GM10266 (cell line): ENCODE results near the gene M6PR.
"Not testable (repeated sequence)": the region's sequence is repeated elsewhere in the genome, so short reads cannot be mapped to it uniquely, and the experiment has no call there.

Experiments
- DNase-seq: peaks from one replicate; pipeline ENCODE4 v3.0.0; 2012; ENCODE audit errors: extremely low spot score
- TF ChIP-seq, protein P1 (sequence below): IDR thresholded peaks from 2 replicates; pipeline ENCODE4 v1.5.1; 2012; ENCODE audit warnings: mild to moderate bottlenecking, low read depth; ENCODE audit not compliant: control insufficient read depth, insufficient read depth; ENCODE audit errors: missing control alignments

The M6PR gene

DNA sequence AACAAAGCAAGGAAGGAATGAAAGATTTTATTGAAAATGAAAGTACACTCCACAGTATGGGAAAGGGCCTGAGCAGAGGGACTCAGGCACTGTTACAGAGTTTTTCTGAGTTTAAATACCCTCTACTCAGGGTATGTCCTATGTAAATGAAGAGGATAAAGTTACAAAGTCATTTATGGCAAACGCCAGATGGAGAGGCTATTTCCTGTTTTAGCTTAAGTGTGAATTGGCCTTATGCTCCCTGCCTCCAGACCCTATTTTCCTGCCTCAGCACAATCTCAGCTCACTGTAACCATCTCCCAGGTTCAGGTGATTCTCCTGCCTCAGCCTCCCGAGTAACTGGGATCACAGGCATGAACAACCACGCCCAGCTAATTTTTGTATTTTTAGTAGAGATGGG, 41.9 kb downstream of the M6PR start:
- DNase-seq = no peak

DNA sequence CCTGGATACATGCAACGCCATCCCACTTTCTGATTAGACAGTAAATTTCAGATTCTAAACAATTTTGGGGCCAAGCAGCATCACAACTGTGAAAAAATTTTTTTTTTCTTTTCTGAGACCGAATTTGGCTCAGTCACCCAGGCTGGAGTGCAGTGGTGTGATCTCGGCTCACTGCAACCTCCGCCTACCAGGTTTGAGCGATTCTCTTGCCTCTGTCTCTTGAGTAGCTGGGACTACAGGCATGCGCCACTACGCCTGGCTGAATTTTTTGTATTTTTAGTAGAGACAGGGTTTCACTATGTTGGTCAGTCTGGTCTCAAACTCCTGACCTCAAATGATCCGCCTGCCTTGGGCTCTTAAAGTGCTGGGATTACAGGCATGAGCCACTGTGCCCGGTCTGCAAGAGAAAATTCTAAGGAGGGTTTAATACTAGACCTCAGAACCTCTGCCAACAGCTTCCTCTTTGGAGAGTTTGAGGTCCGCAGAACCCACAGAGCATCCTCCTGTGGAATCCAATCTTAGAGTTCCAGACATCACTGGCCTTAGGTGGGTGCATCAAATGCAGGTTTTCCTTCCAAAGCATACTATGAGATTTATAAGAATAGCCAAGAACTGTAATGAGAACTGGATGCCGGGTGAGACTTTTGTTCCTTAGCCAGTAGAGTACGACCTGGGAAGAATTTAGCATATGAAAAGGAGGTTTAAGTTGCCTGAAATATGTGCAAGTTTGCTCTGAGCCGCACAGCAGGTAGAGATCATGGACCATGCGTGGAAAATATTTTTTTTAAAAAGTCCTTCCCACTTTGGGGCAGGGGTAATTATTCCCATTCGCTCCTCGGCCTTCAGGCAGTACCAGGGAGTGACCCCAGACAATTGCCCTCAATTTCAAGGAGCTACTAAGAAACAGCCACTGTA, 42.9 kb downstream of the M6PR start:
- TF ChIP-seq, protein P1, sequence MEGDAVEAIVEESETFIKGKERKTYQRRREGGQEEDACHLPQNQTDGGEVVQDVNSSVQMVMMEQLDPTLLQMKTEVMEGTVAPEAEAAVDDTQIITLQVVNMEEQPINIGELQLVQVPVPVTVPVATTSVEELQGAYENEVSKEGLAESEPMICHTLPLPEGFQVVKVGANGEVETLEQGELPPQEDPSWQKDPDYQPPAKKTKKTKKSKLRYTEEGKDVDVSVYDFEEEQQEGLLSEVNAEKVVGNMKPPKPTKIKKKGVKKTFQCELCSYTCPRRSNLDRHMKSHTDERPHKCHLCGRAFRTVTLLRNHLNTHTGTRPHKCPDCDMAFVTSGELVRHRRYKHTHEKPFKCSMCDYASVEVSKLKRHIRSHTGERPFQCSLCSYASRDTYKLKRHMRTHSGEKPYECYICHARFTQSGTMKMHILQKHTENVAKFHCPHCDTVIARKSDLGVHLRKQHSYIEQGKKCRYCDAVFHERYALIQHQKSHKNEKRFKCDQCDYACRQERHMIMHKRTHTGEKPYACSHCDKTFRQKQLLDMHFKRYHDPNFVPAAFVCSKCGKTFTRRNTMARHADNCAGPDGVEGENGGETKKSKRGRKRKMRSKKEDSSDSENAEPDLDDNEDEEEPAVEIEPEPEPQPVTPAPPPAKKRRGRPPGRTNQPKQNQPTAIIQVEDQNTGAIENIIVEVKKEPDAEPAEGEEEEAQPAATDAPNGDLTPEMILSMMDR = no peak
- no peak for DNase-seq

More for the DNA sequence above, 41.9 kb downstream of the M6PR start:
- TF ChIP-seq, protein P1 = no peak

- TF ChIP-seq, protein P1 = no peak
- DNase-seq = no peak
These were observed 43.9 kb downstream of the M6PR start for GRCh38 chr12:8905546-8905945.

DNA sequence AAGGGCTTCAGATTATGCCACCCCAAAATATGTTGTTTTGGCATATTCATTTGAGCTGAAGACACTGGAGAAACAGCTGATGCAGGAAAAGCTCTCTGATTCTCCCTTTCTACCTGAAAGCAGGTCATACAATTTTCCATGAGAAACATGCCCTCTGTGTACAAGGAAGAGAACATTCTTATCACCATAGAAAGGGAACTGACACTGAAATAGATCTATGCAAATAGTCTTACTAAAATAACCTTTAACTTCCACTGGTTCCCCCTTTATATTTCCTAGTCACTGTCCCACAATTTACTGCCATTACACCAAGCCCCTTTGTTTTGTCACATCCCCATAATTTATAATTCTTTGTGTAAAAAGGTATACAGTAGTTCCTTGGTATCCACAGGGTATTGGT, 44.8 kb downstream of the M6PR start:
- DNase-seq = no peak
- TF ChIP-seq, protein P1 = no peak

- TF ChIP-seq, protein P1 = no peak
- no peak for DNase-seq
These were observed 45.8 kb downstream of the M6PR start for GRCh38 chr12:8903646-8904045.

DNA sequence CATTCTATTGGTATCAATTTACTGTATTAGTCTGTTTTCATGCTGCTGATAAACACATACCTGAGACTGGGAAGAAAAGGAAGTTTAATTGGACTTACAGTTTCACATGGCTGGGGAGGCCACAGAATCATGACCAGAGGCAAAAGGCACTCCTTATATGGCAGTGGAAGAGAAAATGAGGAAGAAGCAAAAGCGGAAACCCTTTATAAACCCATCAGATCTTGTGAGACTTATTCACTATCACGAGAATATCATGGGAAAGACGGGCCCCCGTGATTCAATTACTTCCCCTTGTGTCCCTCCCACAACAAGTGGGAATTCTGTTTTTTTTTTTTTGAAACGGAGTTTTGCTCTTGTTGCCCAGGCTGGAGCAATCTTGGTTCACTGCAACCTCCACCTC, 46.7 kb downstream of the M6PR start:
- not testable (repeated sequence) for DNase-seq

DNA sequence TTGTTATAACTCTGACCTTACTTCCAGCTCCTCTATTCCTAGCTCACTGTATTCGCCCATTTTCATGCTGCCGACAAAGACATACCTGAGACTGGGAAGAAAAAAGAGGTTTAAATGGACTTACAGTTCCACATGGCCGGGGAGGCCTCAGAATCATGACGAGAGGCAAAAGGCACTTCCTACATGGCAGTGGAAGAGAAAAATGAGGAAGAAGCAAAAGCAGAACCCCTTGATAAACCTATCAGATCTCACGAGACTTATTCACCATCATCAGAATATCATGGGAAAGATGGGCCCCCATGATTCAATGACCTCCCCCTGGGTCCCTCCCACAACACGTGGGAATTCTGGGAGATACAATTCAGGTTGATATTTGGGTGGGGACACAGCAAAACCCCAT, 49.6 kb downstream of the M6PR start:
- TF ChIP-seq, protein P1 = no peak
- DNase-seq = no peak

GRCh38 chr12:8897081-8897480, 52.4 kb downstream of the M6PR start:
- no peak for DNase-seq
- TF ChIP-seq, protein P1 = no peak
